ENCODE data around the gene GTF2A2.

The GTF2A2 gene

DNA sequence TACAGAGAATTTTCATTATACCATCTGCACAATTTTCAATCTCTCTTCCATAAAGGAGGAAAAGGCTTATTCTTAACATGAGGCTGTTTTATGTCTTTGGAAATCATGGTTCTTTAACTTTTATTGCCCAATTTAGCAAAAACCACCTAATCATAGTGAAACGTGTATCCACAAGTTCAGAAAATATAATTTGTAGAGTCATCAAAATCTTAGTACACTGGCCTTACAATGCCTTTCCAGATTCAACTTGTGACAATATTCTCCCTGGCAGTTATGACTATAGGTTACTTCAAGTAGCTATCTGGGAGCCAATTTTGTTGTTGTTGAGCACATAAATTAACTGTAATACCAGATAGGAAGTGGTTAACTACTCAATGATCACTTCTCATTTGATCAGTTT lies 20.9 kb upstream of the GTF2A2 start:
- POLR2A ChIA-PET = no interaction called here
- no peaks in the 10 kb centered on the region for H3K9me3 ChIP-seq (ENCODE audit: control insufficient read depth, insufficient read depth, low read depth, low read length)
- H3K27ac ChIP-seq (ENCODE audit: extremely low read depth, low read depth, low read length) = no peak overlapping the region
- TF ChIP-seq ZNF335 (tag by site-specific recombination; conservative IDR thresholded peaks at IDR 0.05) (no peak), OVOL3 (tag by site-specific recombination; IDR thresholded peaks at IDR 0.05) (no peak), GLIS2 (tag by site-specific recombination; IDR thresholded peaks at IDR 0.05) (no peak), ZNF221 (tag by site-specific recombination; IDR thresholded peaks at IDR 0.05; ENCODE audit: borderline replicate concordance) (no peak), ZNF302 (tag by site-specific recombination; IDR thresholded peaks at IDR 0.05; ENCODE audit: low read depth) (no peak), ZNF16 (tag by site-specific recombination; IDR thresholded peaks at IDR 0.05; ENCODE audit: low read depth) (no peak), SP2 (tag by site-specific recombination; IDR thresholded peaks at IDR 0.05) (no peak), ZIC2 (tag by site-specific recombination; IDR thresholded peaks at IDR 0.05) (no peak)
- TF ChIP-seq, protein P1, sequence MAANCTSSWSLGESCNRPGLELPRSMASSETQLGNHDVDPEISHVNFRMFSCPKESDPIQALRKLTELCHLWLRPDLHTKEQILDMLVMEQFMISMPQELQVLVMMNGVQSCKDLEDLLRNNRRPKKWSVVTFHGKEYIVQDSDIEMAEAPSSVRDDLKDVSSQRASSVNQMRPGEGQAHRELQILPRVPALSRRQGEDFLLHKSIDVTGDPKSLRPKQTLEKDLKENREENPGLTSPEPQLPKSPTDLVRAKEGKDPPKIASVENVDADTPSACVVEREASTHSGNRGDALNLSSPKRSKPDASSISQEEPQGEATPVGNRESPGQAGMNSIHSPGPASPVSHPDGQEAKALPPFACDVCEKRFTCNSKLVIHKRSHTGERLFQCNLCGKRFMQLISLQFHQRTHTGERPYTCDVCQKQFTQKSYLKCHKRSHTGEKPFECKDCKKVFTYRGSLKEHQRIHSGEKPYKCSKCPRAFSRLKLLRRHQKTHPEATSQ (tag by site-specific recombination; IDR thresholded peaks at IDR 0.05) = no peak
- H3K4me1 ChIP-seq (ENCODE audit: control insufficient read depth, insufficient read depth, low read length) = no peaks in the 10 kb centered on the region
- CTCF ChIA-PET = no interaction called here
- no peak overlapping the region for H3K4me3 ChIP-seq (ENCODE audit: low read depth, low read length)
- H3K36me3 ChIP-seq (ENCODE audit: control insufficient read depth in 2 of 2, insufficient read depth in 1 of 2, low read length in 2 of 2) = peaks cover 52 to 71% of the 10 kb centered on the region in 2 experiments

- no peak overlapping the region for H3K27ac ChIP-seq (ENCODE audit: extremely low read depth, low read depth, low read length)
- no peak overlapping the region for H3K4me3 ChIP-seq (ENCODE audit: low read depth, low read length)
- no peaks in the 10 kb centered on the region for H3K9me3 ChIP-seq (ENCODE audit: control insufficient read depth, insufficient read depth, low read depth, low read length)
- CTCF ChIA-PET = no interaction called here
- no peak for TF ChIP-seq ZNF473 (tag by site-specific recombination; IDR thresholded peaks at IDR 0.05)
- TF ChIP-seq MZF1 (tag by site-specific recombination; IDR thresholded peaks at IDR 0.05; ENCODE audit: borderline replicate concordance) = no peak
- TF ChIP-seq, protein P2, sequence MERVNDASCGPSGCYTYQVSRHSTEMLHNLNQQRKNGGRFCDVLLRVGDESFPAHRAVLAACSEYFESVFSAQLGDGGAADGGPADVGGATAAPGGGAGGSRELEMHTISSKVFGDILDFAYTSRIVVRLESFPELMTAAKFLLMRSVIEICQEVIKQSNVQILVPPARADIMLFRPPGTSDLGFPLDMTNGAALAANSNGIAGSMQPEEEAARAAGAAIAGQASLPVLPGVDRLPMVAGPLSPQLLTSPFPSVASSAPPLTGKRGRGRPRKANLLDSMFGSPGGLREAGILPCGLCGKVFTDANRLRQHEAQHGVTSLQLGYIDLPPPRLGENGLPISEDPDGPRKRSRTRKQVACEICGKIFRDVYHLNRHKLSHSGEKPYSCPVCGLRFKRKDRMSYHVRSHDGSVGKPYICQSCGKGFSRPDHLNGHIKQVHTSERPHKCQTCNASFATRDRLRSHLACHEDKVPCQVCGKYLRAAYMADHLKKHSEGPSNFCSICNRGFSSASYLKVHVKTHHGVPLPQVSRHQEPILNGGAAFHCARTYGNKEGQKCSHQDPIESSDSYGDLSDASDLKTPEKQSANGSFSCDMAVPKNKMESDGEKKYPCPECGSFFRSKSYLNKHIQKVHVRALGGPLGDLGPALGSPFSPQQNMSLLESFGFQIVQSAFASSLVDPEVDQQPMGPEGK (tag by site-specific recombination; IDR thresholded peaks at IDR 0.05) = no peak
- TF ChIP-seq GLIS1 (tag by site-specific recombination; IDR thresholded peaks at IDR 0.05) = no peak
- TF ChIP-seq WT1 (tag by site-specific recombination; IDR thresholded peaks at IDR 0.05) = no peak
- no peak for TF ChIP-seq ZNF157 (tag by site-specific recombination; IDR thresholded peaks at IDR 0.05)
- TF ChIP-seq ZNF600 (tag by site-specific recombination; IDR thresholded peaks at IDR 0.05) = no peak
- no peak for TF ChIP-seq ATF2 (tag by site-specific recombination; IDR thresholded peaks at IDR 0.05; ENCODE audit: low read depth)
- TF ChIP-seq ZNF555 (tag by site-specific recombination; conservative IDR thresholded peaks at IDR 0.05) = no peak
- TF ChIP-seq ZNF623 (tag by site-specific recombination; IDR thresholded peaks at IDR 0.05) = no peak
- no peak for TF ChIP-seq ZNF19 (tag by site-specific recombination; IDR thresholded peaks at IDR 0.05; ENCODE audit: low read depth)
- POLR2A ChIA-PET = no interaction called here
- H3K4me1 ChIP-seq (ENCODE audit: control insufficient read depth, insufficient read depth, low read length) = no peaks in the 10 kb centered on the region
- H3K36me3 ChIP-seq (ENCODE audit: control insufficient read depth in 2 of 2, insufficient read depth in 1 of 2, low read length in 2 of 2) = peaks cover 62 to 79% of the 10 kb centered on the region in 2 experiments
Observed at GRCh38 chr15:59676565-59676964, 19.2 kb upstream of the GTF2A2 start.
